Iris pigment epithelial cell (primary cell): ENCODE data around the gene MRPL34.

Source experiments
- DNase-seq: peaks from one replicate; pipeline ENCODE4 v3.0.0-alpha.2; 2011; ENCODE audit warnings: low read depth

MRPL34 gene

DNA sequence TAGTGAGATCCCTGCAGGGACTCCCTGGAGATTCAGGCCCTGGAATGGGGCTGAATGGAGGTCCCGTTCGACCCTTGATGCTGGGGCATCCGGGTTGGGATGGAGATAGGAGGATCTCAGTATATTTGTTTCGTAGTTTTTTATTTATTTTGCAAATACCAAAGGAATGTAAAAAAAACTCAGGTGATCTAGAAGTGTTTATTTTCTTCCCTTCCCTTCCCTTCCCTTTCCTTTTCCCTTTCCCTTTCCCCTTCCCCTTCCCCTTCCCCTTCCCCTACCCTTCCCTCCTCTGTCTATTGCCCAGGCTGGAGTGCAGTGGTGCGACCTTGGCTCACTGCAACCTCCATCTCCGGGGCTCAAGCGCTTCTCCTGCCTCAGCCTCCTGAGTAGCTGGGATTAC is 36.2 kb downstream of the MRPL34 start:
- no peak for DNase-seq

DNA sequence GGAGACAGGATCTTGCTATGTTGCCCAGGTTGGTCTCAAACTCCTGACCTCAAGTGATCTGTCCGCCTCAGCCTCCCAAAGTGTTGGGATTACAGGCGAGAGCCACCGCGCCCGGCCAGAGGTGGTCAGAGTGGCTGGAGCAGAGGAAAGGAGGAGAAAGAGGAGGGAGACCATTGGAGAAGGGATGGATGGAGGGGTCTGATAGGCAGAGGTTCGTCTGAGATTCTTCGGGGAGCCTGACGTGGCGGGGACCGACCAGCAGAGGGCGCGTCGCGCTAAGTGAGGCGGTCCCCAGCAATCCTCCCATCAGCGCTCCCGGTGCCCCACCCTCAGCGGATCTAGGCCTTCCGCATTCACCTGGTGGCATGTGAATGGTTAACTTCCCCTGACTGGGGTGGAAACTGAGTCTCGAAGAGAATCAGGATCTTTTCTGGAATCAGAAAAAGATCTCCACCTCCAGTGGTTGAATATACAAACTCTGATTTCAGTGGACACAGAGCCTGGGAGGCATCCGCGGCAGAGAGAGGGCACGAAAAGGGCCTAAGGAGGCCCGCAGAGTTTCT is 40.5 kb downstream of the MRPL34 start:
- DNase-seq, result peak; percentile 49

DNA sequence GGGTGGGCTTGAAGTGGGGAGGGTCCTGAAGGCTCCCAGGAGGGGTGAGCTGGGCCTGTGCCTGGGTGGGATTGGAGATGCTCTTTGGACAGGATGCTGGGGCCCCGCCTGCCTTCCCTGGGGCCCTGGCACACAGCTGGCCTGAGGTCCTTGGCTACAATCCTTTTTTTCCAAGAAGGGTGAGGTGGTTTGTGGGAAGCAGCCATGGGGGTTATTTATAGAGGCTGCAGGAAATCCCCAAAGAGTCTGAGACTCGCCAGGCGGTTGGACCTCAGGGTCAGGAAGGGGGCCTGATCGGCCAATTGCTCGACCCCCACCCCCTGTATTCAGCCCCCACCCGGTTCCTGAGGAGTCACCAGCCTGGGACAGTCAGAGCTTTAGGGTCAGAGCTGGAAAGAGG is 41.7 kb downstream of the MRPL34 start:
- no peak for DNase-seq

DNA sequence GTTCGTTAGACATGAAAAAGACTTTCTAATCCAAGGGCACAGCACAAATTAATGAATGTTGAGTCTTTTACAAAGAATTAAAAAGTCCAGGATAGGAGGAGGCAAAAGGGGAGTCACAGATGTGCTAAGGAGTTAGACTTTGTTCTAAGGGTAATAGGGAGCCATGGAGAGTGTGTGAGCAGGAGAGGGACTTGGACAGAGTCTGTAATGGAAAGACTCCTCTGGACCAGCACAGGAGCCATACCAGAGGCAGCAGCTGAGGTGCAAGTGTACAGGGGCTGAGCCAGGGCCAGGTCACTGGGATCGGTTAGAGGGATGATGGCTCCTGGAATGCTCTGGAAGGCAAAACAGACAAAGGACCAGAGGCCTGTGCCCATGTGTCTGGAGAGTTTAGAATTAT is 42.2 kb downstream of the MRPL34 start:
- no peak for DNase-seq

DNA sequence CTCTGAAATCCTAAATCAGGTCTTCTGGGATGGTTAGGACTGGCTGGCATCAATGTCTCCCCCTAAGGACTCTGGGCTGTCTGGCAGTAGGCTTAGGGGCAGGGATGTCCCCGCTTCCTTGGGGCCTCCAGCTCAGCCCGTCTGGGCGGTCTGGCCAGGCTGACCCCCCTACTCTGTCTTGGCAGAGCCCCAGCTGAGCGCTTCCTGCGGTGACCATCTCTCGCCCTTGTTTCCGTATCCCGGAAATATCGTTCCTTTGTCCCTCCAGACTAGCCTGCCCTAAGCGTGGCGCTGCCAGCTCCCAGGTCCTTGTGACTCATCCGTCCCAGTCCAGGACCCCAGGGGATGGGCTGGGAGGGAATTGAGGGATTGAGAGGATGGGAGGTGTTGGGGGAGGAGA is 43.0 kb downstream of the MRPL34 start:
- no peak for DNase-seq

DNA sequence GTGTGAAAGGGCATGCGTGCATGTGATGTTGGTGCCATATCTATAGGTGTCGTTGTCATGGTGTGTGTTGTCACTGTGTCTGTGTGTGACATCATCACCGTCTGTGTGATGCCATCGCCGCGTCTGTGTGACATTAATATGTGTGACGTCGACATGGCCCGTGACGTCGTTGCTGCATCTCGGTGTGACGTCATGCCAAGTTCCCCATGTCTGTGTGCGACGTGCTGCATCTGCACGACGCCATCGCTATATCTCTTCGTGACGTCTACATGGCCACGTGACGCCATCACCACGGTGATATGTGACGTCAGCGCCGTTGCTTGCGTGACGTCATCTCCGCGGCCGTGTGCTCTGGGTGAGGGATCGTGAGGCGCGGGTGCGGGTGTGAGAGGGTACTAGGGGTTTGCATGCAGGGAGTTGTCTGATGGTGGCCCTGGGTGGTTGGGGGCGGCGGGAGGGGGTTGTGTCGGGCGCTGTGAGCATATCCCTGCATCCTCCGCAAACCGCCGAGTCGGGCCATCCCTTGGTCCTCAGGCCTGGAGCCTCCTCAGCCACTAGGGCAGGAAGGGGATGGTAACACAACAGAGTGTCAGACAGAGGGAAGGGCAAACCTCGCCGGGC is 46.3 kb downstream of the MRPL34 start:
- no peak for DNase-seq

DNA sequence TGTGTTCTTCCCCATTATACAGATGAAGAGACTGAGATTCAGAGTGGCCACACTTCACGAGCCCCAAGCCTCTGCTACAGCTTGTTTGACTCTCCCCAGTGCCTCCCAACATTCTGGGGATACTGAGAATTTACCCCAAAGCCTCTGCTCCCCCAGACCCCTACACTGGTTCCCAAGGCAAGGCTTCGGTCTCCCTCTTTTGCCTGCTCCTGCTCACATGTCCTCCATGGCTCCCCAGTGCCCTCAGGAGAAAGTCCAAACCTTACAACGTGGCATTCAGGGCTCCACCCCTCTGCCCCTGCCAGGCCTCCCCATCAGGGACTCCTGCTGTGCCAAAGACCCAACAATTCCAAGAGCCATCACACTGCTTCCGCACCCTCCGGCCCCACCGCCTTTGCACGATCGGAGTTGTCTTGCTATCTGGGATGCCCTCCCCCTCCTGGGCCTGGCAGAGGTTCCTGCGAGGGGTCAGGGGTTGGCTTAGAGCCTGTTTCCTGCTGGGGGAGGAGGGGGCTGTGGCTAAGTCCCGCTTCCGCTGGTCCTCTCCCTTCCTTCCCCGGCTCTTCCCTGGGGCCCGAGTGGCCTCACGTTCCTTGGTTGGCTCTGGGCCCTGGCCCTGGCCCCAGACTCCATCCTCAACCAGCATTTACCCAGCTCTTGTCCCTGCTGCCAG is 47.1 kb downstream of the MRPL34 start:
- no peak for DNase-seq

DNA sequence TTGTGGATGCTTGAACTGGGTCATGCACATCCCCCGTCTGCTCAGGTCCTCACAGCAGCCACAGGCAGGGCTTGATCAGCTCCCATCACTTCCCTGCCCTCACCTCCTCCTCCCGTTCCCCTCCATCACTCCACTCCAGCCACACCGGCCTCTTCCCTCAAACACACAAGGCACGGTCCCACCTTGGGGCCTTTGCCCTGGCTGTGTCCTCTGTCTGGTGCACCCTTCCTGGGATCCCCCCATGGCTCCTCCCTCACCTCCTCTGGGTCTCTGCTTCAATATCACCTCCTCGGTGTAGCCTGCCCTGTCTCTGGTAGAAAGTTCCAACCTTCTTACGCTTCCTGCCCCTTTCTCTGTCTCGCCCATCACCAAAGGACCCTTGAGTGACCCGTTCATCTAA is 47.7 kb downstream of the MRPL34 start:
- DNase-seq, result no peak
